ENCODE results near the gene SH2D5.

SH2D5 gene

DNA sequence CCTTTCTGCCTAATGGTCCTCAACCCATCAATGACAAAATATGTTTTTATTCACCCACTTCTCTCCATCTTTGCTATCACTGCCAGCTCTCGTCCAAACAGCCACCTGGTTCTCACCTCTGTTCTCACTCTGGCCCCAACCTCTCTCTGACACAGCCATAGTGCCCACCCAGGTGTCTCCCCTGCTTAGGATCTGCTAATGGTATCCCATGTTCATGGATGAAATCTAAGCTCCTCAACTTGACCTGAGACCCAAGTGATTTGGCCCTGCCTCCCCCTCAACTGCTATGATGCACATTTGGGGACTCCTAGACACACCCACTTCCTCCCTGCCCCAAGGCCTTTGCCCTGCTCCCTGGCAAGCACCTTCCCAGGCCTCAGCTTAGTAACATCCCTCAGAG, 40.6 kb downstream of the SH2D5 start:
- H3K27me3 ChIP-seq (ENCODE audit: insufficient read depth, low read depth) = peaks cover 33% of the 10 kb centered on the region; the same call in 1 of the 2 replicates
- no peak overlapping the region for H2AFZ ChIP-seq (ENCODE audit: low read depth)
- no peaks in the 10 kb centered on the region for H3K36me3 ChIP-seq (ENCODE audit: insufficient read depth)
- H3K4me2 ChIP-seq = no peak overlapping the region
- H3K79me2 ChIP-seq (ENCODE audit: insufficient read depth, low read depth) = no peaks in the 10 kb centered on the region
- H3K9ac ChIP-seq = no peak overlapping the region
- H4K20me1 ChIP-seq (ENCODE audit: insufficient read depth) = no peaks in the 10 kb centered on the region
- H3K4me3 ChIP-seq (IDR thresholded peaks at IDR 0.05; ENCODE audit: insufficient read depth, low read depth, low read length) = no peak overlapping the region
- no peaks in the 10 kb centered on the region for H3K4me1 ChIP-seq (ENCODE audit: low read depth, poor library complexity, severe bottlenecking)
- no peak for TF ChIP-seq CTCF (conservative IDR thresholded peaks at IDR 0.05; ENCODE audit: low read depth, low read length)
- H3K27ac ChIP-seq = no peak overlapping the region

- no peaks in the 10 kb centered on the region for H3K36me3 ChIP-seq (ENCODE audit: insufficient read depth)
- no peak overlapping the region for H3K4me2 ChIP-seq
- H3K79me2 ChIP-seq (ENCODE audit: insufficient read depth, low read depth) = no peaks in the 10 kb centered on the region
- H3K27ac ChIP-seq = no peak overlapping the region
- H3K4me1 ChIP-seq (ENCODE audit: low read depth, poor library complexity, severe bottlenecking) = no peaks in the 10 kb centered on the region
- no peak overlapping the region for H3K4me3 ChIP-seq (IDR thresholded peaks at IDR 0.05; ENCODE audit: insufficient read depth, low read depth, low read length)
- no peak for TF ChIP-seq CTCF (conservative IDR thresholded peaks at IDR 0.05; ENCODE audit: low read depth, low read length)
- H3K27me3 ChIP-seq (ENCODE audit: insufficient read depth, low read depth) = peaks cover 49% of the 10 kb centered on the region
- no peak overlapping the region for H3K9ac ChIP-seq
- H2AFZ ChIP-seq (ENCODE audit: low read depth) = no peak overlapping the region
- H4K20me1 ChIP-seq (ENCODE audit: insufficient read depth) = no peaks in the 10 kb centered on the region
Measured at GRCh38 chr1:20689645-20690056, 42.9 kb downstream of the SH2D5 start.

GRCh38 chr1:20686883-20687725, 45.4 kb downstream of the SH2D5 start:
- H3K4me2 ChIP-seq = no peak overlapping the region
- H3K9ac ChIP-seq = no peak overlapping the region
- H4K20me1 ChIP-seq (ENCODE audit: insufficient read depth) = no peaks in the 10 kb centered on the region
- H3K27me3 ChIP-seq (ENCODE audit: insufficient read depth, low read depth) = peaks cover 65% of the 10 kb centered on the region
- no peaks in the 10 kb centered on the region for H3K36me3 ChIP-seq (ENCODE audit: insufficient read depth)
- no peak overlapping the region for H3K27ac ChIP-seq
- H3K79me2 ChIP-seq (ENCODE audit: insufficient read depth, low read depth) = no peaks in the 10 kb centered on the region
- no peak for TF ChIP-seq CTCF (conservative IDR thresholded peaks at IDR 0.05; ENCODE audit: low read depth, low read length)
- no peak overlapping the region for H2AFZ ChIP-seq (ENCODE audit: low read depth)
- H3K4me1 ChIP-seq (ENCODE audit: low read depth, poor library complexity, severe bottlenecking) = no peaks in the 10 kb centered on the region
- H3K4me3 ChIP-seq (IDR thresholded peaks at IDR 0.05; ENCODE audit: insufficient read depth, low read depth, low read length) = no peak overlapping the region

DNA sequence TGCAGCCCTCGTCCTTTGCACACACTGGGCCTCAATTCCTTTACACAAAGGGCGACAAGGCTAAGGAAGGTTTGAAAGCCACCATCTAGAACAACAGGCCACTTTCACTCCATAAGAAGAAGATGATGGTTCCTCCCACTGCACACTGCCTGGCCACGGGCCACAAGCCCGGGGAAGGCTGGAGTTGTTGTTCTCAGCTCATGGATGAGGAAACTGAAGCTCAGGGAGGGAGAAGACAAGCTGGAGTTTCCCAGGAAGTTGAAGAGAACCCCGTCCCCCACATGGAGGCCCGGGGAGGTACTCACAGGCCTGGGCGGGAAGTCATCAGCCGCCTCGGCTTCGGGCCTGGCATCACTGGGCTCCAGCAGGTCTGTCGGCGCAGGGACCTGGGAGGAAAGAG, 46.8 kb downstream of the SH2D5 start:
- Histone ChIP-seq H4K20me1 (ENCODE audit: insufficient read depth) (no peaks in the 10 kb centered on the region), H3K4me3 (IDR thresholded peaks at IDR 0.05; ENCODE audit: insufficient read depth, low read depth, low read length) (no peak overlapping the region), H3K36me3 (ENCODE audit: insufficient read depth) (no peaks in the 10 kb centered on the region), H3K4me1 (ENCODE audit: low read depth, poor library complexity, severe bottlenecking) (no peaks in the 10 kb centered on the region), H3K79me2 (ENCODE audit: insufficient read depth, low read depth) (no peaks in the 10 kb centered on the region), H3K9ac (no peak overlapping the region), H3K27me3 (ENCODE audit: insufficient read depth, low read depth) (peaks cover 75% of the 10 kb centered on the region), H2AFZ (ENCODE audit: low read depth) (no peak overlapping the region), H3K27ac (no peak overlapping the region), H3K4me2 (no peak overlapping the region)
- TF ChIP-seq CTCF (conservative IDR thresholded peaks at IDR 0.05; ENCODE audit: low read depth, low read length) = no peak

All from KMS-11 (cell line).